HG03159 (cell line): ENCODE results near the gene ABCC12.
"Not testable (repeated sequence)": the region's sequence is repeated elsewhere in the genome, so short reads cannot be mapped to it uniquely, and the experiment has no call there.

Experiments
- ATAC-seq: cut with Tn5 transposase; IDR thresholded peaks from one replicate; pipeline ENCODE4 v1.9.1; 2021; ENCODE audit warnings: mild to moderate bottlenecking, moderate library complexity; ENCODE audit not compliant: unreplicated experiment

The ABCC12 gene

DNA sequence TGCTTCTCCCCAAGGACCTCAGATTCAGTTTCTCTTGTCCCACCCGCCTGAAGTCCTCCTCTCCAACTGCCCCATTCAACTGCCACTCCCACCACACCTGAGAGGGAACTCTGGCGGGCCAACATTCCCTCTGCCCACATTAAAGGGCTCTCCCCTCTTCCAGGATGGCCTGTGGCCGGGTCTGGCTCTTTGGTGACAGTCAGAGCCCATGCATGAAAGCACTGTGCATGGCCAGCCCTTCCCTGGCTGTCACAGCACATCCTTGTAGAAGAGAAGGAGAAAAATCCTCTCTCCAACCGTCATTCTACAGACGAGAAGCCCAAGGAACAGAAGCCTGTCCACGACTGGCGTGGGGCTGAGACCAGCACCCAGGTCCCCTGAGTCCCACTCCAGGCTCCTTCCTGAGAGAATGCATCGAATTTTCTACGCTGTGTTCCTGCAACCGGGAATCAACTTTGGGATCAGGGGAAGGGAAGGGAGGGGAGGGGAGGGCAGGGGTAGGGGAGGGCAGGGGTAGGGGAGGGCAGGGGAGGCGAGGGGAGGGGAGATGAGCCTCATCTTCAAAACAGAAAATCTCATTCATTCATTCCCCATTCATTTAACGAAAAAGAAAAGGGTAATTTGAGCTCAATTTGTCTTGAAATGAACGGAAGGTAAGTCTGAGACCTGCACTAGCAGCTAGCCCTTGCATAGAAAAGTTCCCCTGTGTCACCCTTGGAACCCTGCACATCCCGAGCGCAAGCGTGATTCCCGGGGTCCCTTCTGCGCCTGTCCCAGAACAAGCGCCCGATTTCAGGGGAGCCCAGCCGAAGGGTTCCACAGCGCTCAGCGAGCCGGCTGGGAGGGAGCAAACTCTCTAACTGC is at the start of gene ABCC12:
Gene ABCC12, minus strand, starts transcription at position 68 of the 864 bp plus-strand sequence. CDS start 9,569 bp downstream, outside the sequence.
- no peak for ATAC-seq

DNA sequence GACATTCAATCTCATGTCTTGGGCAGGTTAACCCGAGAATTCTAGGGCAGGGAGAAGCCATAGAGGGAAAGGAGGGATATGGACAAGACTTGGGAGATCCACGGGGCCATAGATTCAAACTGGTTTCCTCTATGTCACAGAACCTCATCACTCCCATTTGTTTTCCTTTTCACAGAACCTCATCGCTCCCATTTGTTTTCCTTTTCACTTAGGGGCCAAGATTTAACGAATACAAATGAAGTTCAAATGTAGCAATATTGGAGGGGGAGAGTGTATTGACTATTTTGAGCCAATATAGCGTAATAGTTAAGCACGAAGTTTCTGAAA is 49.0 kb upstream of the ABCC12 start:
- ATAC-seq, result no peak

DNA sequence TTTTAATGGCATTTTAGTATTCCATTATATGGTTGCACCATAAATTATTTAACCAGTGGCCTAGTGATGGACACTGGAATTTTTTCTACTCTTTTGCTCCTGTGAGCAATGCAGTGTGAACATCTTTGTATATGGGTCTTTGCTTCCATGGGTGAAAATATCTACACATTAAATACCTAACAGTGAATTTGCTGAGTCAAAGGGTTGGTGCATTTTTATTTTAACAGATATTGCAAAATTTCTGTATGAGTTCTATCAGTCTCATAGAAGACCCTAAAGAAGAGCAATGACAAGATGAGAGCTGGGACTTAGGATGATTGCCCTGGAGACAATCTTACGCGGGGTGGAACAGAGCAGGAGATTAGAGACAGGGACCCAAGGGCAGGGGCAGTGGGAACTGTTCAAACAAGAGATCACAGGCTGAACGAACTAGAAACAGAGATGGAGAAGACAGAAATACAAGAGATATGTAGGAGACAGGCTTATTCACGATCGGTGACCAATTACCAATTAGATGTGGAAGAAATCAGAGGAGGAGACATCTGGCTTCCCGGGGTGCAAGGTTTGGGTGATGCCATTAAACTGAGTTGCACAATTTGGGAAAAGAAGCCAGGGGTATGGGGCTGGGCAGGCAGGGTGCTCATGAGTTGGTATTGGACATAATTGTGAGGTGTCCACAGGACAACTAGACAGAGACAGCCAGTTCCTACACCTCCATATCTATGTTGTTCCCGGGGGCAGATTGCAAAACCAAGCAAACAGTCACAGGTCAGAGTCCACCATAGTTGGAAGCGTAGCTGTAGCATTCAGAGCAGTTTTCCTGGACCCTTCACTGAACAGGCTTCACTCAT is 48.4 kb upstream of the ABCC12 start:
- no peak for ATAC-seq

DNA sequence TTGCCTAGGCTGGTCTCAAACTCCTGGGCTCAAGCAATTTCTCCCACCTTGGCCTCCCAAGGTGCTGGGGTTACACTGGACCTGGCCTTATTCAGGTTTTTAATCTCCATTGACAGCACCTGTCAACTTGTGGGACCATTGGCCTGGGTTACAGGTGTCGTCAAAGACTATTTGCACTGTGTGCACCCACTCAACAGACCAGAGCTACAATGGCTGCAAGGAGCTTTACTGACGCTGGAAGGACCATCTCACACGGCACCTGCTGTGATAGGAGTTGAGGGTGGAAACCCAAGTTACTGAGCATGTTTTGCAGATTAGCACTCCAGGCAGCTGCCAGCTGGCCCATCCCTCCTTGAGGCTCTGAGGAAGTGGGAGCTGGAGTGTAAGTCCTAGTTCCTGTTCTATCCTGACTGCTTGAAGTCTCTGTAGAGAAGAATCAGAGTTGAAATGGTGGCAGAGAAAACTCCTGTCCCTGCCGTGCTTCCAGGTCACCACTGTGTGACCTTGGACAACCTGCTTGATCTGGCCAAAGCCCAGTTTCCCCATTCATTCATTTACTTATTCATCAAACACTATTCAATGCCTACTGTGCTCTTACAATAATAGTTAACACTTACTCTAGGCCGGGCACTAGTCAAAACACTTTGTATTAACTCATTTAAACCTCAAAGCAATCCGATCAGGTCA is 45.9 kb upstream of the ABCC12 start:
- ATAC-seq, result no peak

DNA sequence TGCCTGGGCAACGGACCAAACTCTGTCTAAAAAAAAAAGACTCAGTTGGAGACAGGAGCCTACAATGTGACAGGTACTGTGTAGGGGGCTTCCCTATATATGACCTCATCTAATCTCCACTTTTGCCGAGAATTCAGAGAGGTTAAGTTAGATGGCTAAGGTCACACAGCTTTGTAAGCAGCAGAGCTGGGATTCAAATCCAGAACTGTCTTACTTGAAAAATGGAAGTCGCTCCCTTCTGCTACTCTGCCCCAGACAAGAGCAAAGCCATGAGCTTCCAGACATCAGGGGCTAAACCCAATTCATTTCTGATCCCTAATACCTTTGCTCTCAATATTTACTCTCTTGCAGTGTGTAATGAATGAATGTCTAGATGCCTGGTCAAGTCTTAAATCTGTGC is 41.5 kb upstream of the ABCC12 start:
- no peak for ATAC-seq

DNA sequence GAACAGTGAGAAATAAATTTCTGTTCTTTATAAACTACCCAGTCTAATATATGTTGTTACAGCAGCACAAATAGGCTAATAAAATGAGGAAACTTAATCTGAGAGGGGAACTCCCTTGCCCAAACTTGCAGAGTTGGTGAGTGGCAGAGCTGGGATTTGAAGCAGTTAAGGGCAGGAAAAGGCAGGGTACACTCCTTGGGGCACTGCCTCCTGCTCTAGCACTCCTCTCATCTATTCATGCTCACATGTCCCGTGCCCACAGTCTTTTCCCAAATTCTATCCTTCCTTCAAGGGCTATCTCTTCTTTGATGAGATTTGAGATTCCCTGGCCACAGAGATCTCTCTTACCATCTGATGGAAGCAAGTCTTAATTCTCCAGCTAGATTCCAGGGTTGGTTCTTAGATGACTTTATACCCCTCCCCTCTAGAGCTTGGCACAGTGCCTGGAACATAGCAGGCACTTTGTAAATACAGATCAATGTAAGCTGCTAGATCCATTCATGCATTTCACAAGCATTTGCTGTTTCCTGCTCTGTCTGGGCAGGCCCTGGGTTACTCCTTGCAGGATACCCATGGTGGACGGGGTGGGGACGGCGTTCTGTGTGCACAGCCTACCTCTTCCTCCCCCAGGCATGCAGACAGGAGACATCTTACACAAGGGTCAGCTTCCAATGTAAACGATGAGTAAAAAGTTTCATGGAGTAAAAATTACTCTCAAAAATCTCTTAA is 39.2 kb upstream of the ABCC12 start:
- ATAC-seq, result no peak

DNA sequence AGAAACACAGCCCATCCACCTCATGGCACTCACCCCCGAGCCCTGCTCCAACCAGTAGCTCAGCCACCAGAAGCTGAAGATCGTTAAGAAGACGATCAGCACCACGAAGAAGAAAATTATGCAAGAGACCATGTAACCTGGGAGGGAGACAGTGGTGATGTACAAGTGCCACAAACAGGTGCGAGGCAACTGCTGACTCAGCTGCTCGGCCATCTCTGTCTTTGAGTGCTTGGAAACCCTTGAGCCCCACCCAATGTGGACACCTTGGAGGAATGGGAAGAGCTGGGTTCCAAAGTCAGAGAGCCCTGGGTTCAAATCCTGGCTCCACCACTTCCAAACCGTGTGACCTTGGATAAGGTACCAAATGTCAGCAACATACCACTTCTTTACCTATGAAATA is 38.1 kb upstream of the ABCC12 start:
- ATAC-seq, result no peak

DNA sequence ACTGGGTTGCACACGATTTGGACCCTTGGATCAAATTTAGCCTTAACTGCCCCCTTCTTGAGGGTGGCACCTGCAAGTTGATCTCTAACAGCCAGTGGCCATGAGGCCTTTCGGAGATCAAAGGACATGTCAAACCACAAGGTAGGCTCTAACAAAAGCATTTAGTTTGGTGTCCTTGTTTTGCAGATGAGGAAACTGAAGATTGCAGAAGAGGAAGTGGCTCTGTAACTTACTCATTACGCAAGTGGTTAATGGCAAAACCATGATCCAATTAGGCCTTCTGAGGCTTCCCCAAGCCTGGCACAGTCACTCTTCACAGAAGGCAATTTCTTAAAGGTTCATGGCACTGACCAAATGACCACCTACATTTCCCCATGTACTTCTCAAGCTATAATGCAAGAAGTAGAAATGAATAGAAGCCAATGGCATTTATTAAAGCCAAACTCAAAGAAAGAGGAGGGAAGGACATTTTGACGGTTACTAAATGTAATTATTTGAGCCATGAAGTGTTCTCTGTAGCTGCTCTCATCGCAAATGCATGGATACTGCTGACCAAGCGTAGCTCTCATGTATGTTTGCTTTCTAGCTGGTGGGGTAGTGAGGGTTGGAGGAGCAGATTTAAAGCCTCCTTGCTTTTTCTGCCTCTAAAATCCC is 32.8 kb upstream of the ABCC12 start:
- ATAC-seq, result peak; percentile 90

DNA sequence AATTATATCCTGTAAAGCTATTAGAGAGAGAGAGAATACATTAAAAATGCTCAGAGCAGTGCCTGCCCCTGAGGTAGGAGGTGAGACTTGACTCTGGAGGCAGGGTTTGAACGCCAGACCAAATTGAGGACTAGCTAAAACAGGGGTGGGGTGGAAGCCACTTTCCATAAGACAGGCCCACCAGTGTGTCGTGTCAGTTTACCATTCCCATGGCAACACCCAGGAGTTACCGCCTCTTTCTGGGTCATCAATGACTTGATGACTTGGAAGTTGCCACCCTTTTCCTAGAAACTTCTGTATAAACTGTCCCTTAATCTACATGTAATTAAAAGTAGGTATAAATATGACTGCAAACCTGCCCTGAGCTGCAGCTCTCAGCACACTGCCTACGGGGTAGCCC is 32.0 kb upstream of the ABCC12 start:
- no peak for ATAC-seq

DNA sequence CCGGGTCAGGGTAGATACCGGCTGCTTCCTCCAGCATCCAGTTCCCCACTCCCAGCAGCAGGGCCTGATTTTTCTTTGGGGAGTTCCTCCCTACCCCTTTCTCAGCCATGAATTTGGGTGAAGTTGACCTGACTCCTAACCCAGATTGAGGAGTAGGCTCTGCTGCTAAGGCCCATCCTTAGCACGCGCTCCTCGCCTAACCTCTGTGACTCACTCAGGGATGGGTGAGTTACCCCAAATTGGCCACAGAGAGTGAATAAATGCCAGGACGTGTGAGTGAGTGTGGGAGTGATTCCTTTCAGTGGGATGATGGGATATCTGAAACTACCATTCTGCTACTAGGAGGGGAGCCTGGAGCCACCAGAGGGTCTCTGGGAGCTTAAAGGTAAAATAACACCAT is 28.9 kb upstream of the ABCC12 start:
- ATAC-seq, result no peak

DNA sequence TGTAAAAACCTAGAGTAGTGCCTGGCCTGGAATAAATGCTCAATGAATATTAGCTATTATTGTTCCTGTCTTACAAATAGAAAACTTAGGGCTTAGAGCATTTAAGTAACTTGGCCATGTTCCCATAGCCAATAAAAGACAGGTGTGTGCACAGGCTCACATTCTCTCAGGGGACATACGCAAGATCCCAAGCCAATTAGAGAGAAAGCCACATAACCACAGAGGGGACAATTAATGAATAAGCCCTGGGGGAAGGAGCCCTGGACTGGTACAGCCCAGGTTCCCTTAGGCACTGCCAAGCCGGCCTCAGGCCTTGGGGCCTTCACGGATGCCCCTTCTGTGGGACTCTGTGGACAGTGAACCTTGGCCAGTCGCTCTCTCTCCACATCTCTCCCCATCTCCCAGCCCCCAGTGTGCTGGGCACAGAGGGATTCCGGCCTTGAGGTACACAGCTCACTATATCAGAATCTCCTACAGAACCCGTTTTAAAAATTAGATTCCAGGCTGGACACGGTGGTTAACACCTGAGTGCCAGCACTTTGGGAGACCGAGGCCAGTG is 27.3 kb upstream of the ABCC12 start:
- no peak for ATAC-seq

DNA sequence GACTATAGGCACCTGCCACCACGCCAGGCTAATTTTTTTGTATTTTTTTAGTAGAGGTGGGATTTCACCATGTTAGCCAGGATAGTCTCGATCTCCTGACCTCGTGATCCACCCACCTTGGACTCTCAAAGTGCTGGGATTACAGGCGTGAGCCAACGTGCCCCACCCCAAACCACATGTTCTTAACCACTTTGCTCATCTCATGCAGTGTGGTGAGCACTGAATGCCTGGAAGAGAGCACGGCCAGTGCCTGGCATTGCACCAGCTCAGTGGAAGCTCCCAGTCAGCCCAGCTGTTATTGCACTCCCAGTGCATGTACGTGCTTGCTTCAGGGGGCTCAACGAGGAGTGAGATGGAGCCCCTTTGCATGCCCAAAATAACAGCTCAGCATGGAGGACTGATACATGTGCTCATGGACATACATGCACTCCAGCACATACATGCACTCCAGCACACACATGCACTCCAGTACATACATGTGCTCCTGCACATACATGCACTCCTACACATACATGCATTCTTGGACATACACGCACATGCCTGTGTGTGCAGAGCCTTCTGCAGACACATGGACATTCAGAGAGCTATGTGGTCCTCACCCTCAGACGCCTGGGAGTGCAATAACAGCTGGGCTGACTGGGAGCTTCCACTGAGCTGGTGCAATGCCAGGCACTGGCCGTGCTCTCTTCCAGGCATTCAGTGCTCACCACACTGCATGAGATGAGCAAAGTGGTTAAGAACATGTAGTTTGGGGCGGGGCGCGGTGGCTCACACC is 26.1 kb upstream of the ABCC12 start:
- not testable (repeated sequence) for ATAC-seq

DNA sequence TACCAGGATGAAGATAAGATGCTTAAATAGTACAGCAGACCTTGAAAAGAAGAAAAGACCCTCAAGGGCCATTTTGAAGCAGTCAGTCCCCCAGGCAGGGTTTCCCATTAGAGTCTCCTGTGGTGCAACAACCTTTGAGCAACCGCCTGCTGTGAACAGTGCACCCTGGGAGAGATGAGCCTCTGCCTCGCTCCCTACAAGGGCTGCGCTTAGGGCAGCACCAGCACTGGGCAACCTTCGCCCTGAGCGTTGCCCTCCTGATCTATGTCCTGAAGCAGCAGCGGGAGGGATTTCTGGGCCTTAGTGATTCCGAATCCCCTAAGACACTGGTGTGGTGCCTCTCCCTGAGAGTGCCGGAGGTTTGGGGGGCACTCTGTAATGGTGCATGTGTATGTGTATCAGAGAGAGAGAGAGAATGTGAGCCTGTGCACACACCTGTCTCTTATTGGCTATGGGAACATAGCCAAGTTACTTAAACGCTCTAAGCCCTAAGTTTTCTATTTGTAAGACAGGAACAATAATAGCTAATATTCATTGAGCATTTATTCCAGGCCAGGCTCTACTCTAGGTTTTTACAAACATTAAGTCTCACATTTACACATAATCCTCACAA is 25.2 kb upstream of the ABCC12 start:
- ATAC-seq, result no peak

DNA sequence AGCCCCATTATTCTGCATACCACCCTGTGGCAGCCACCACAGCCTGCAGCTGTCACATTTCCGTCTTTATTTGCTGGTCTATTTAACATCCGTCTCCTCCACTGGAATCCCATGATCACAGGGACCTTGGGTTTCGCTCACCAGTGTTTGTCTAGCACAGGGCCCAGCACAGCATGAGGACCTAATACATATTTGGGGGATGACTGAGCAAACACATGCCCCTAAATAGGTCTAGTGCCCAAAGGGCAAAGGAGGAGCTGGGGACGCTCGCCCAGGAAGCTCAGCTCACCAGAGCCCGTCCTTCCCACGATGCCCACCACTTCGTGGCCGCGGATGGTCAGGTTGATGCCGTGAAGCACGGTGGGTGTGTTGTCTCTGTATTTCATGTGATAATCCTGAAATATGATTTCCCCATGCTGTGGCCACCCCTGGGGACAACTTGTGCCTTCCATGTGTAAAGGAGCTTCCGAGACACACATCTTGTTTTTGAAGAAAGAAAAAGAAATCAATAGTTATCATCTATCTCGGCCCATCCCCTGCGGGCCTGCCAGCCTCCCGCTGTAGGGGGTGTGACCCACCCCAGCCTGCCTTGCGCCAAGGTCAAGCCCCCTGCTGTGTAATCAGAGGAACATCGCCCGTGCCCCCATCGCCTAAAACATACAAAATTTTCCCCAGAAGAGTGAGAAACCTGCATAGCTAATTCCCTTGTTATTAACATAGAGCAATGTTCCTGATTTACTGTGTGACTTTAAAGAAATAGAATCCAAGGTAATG is 21.0 kb upstream of the ABCC12 start:
- no peak for ATAC-seq

DNA sequence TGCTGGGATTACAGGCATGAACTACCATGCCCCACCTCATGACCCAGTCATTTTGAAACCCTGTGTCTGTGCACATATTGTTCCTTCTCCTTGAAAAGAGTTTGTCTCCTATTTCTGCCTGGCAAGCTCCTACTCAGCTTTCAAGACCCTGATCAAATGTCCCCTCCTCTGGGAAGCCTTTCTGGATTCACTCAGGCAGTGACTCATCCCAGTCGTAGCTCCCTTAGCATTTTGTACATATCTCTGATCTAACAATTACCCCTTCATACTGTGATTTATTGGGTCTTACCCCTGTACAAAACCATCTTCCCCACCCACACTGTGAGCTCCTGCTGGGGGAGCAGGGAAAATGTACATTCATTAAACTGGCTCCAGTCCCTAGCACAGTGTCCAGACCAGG is 18.1 kb upstream of the ABCC12 start:
- no peak for ATAC-seq

DNA sequence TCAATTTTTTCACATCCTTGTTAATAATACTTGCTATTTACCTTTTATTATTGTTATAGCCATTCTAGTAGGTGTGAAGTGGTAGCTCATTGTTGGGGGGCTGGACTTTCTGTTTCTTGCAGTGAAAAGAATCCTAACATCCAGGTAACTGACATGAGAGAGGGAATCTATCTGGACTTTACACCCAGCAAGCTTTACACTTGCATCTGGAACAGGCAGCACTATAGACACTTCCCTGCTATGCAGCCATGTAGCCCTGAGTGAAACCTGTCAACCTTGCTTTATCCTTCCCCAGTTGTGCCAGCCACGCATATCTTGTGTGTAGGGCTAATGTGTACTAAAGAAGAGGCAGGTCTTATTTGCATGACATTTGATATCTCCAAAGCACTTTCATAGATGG is 16.9 kb upstream of the ABCC12 start:
- ATAC-seq, result no peak

DNA sequence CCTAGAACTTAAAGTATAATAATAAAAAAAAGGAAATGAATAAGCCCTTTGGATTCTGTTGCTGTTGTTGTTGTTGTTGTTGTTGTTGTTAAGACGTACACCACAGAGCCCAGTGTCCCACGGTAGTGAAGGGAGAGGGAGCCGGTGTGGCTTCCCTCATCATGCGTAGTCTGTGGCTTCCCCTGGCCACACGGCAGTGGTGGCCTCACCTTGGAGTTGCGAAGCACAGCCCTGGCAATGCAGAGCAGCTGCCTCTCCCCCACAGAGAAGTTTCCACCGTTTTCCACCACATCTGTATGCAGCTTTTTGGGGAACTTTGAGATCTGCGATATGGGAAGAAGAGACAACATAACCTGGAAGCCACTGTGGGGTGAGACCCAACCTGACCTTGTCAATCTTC is 14.1 kb upstream of the ABCC12 start:
- ATAC-seq, result no peak

DNA sequence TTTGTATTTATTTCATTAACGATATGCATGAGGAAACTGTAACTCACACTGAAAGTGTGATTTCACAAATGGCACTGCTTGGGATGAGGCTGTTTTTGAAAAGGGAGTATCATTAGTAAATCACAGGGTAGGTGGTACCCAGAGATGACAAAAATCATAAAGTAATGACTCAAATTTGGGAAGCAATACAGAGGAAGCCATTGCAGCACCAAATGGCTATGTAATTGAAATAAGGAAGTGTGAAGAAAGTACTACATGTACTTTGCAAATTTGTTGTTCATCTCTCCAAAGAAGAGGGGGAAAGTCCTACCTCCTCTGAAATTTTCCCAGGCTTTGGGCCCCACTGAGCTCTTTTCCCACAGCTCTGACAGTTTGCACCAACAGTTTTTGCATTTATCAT is 12.3 kb upstream of the ABCC12 start:
- ATAC-seq, result no peak
